RWPE2 (cell line): ENCODE results near the gene KRTAP10-3.
"Not testable (repeated sequence)": the region's sequence is repeated elsewhere in the genome, so short reads cannot be mapped to it uniquely, and the experiment has no call there.

ENCODE experiments used
- ATAC-seq: fragments of 200-7000 bp; cut with Tn5 transposase; 3 replicates; pipeline ENCODE4 v1.9.1; 2021; ENCODE audit warnings: low read depth
- DNase-seq: peaks from one replicate; pipeline ENCODE4 v3.0.0-alpha.2; 2020; ENCODE audit warnings: low spot score
- H3K27ac ChIP-seq: fragments of 450-650 bp; 2 replicates; pipeline ENCODE4 v1.5.1; 2017; ENCODE audit warnings: mild to moderate bottlenecking; ENCODE audit not compliant: poor library complexity, severe bottlenecking
- H3K27me3 ChIP-seq: fragments of 250-450 bp; sonication (Bioruptor Pico); 2 replicates; pipeline ENCODE4 v1.5.1; 2021; ENCODE audit warnings: mild to moderate bottlenecking, moderate library complexity; ENCODE audit not compliant: insufficient read depth, poor library complexity, severe bottlenecking
- H3K36me3 ChIP-seq: fragments of 250-450 bp; sonication (Bioruptor Pico); 2 replicates; pipeline ENCODE4 v1.5.1; 2020; ENCODE audit warnings: low read depth, mild to moderate bottlenecking, moderate library complexity
- H3K4me1 ChIP-seq: fragments of 250-450 bp; sonication (Bioruptor Pico); 2 replicates; pipeline ENCODE4 v1.5.1; 2021; ENCODE audit warnings: mild to moderate bottlenecking, moderate library complexity; ENCODE audit not compliant: insufficient read depth, poor library complexity, severe bottlenecking
- H3K4me3 ChIP-seq: fragments of 250-450 bp; sonication (Bioruptor Pico); 2 replicates; pipeline ENCODE4 v1.5.1; 2021; ENCODE audit warnings: mild to moderate bottlenecking, moderate library complexity; ENCODE audit not compliant: severe bottlenecking
- H3K9me3 ChIP-seq: fragments of 250-450 bp; sonication (Bioruptor Pico); 2 replicates; pipeline ENCODE4 v1.5.1; 2021; ENCODE audit warnings: mild to moderate bottlenecking, moderate library complexity; ENCODE audit not compliant: severe bottlenecking
- CTCF ChIP-seq: fragments of 450-650 bp; IDR thresholded peaks from one replicate; pipeline ENCODE4 v1.5.1; 2017; ENCODE audit warnings: mild to moderate bottlenecking, moderate library complexity; ENCODE audit not compliant: poor library complexity, severe bottlenecking

Gene KRTAP10-3

GRCh38 chr21:44576025-44576420 is 17.4 kb upstream of the KRTAP10-3 start:
- DNase-seq (no peak), ATAC-seq (no peak)
- Histone ChIP-seq H3K36me3 (no peaks in the 10 kb centered on the region), H3K27me3 (no peaks in the 10 kb centered on the region), H3K27ac (no peak overlapping the region), H3K9me3 (peaks cover 4% of the 10 kb centered on the region), H3K4me3 (no peak overlapping the region), H3K4me1 (no peaks in the 10 kb centered on the region)
- no peak for TF ChIP-seq CTCF

- H3K36me3 ChIP-seq: no peaks in the 10 kb centered on the region
- H3K9me3 ChIP-seq: peaks cover 2% of the 10 kb centered on the region
- H3K4me3 ChIP-seq: no peak overlapping the region
- no peak overlapping the region for H3K27ac ChIP-seq
- ATAC-seq: no peak
- no peak for TF ChIP-seq CTCF
- no peaks in the 10 kb centered on the region for H3K27me3 ChIP-seq
- DNase-seq: no peak
- no peaks in the 10 kb centered on the region for H3K4me1 ChIP-seq
Measured at GRCh38 chr21:44575307-44576024, 16.9 kb upstream of the KRTAP10-3 start.

- no peaks in the 10 kb centered on the region for H3K27me3 ChIP-seq
- ATAC-seq: no peak
- no peak overlapping the region for H3K27ac ChIP-seq
- no peaks in the 10 kb centered on the region for H3K36me3 ChIP-seq
- TF ChIP-seq CTCF: no peak
- no peaks in the 10 kb centered on the region for H3K4me1 ChIP-seq
- peaks cover 2% of the 10 kb centered on the region for H3K9me3 ChIP-seq
- no peak for DNase-seq
- no peak overlapping the region for H3K4me3 ChIP-seq
Measured at GRCh38 chr21:44574457-44575306, 16.1 kb upstream of the KRTAP10-3 start.

- H3K27ac ChIP-seq, H3K36me3 ChIP-seq, H3K4me3 ChIP-seq, H3K4me1 ChIP-seq, DNase-seq, H3K9me3 ChIP-seq, H3K27me3 ChIP-seq, ATAC-seq: not testable (repeated sequence)
Measured at GRCh38 chr21:44573630-44574456, 15.2 kb upstream of the KRTAP10-3 start, which contains the start of gene KRTAP10-4. Gene KRTAP10-4, plus strand, starts transcription at chr21:44573729. Its CDS starts 30 bp downstream, at chr21:44573759.

- ATAC-seq (no peak), DNase-seq (no peak)
- no peaks in the 10 kb centered on the region for H3K4me1 ChIP-seq
- no peak overlapping the region for H3K4me3 ChIP-seq
- H3K27ac ChIP-seq: no peak overlapping the region
- H3K27me3 ChIP-seq: no peaks in the 10 kb centered on the region
- H3K9me3 ChIP-seq: peaks cover 2% of the 10 kb centered on the region
- no peak for TF ChIP-seq CTCF
- H3K36me3 ChIP-seq: no peaks in the 10 kb centered on the region
Measured at GRCh38 chr21:44572959-44573583, 14.5 kb upstream of the KRTAP10-3 start.
